Loucy (cell line): ENCODE data around the gene IRS1.

ENCODE experiments used
- H2AFZ ChIP-seq: fragments of 200-600 bp; sonication (generic); 2 replicates; pipeline ENCODE4 v1.6.0; 2016; ENCODE audit warnings: antibody characterized with exemption, mild to moderate bottlenecking, low read length, moderate library complexity
- H3F3A ChIP-seq: fragments of 200-600 bp; 2 replicates; pipeline ENCODE4 v1.6.0; 2016; ENCODE audit warnings: antibody characterized with exemption, low read depth, mild to moderate bottlenecking
- H3K27me3 ChIP-seq: fragments of 200-600 bp; sonication (generic); 2 replicates; pipeline ENCODE4 v1.6.1; 2014; ENCODE audit warnings: low read length, mild to moderate bottlenecking; ENCODE audit not compliant: insufficient read depth, poor library complexity, severe bottlenecking
- H3K36me3 ChIP-seq: fragments of 200-600 bp; sonication (generic); 2 replicates; pipeline ENCODE4 v1.6.1; 2016; ENCODE audit warnings: low read length; ENCODE audit not compliant: insufficient read depth
- H3K4me1 ChIP-seq: fragments of 200-600 bp; sonication (generic); 2 replicates; pipeline ENCODE4 v1.5.1; 2014; ENCODE audit warnings: low read length, mild to moderate bottlenecking; ENCODE audit not compliant: insufficient read depth, poor library complexity, severe bottlenecking
- H3K4me2 ChIP-seq: fragments of 200-600 bp; sonication (generic); 2 replicates; pipeline ENCODE4 v1.6.0; 2014; ENCODE audit warnings: antibody characterized with exemption, low read length, low read depth, mild to moderate bottlenecking; ENCODE audit not compliant: poor library complexity, severe bottlenecking
- H3K4me3 ChIP-seq: fragments of 200-600 bp; sonication (generic); 2 replicates; pipeline ENCODE4 v1.5.1; 2014; ENCODE audit warnings: low read length, mild to moderate bottlenecking, mixed read lengths; ENCODE audit not compliant: poor library complexity, severe bottlenecking
- H3K79me2 ChIP-seq: fragments of 200-600 bp; sonication (generic); 2 replicates; pipeline ENCODE4 v1.6.1; 2014; ENCODE audit warnings: low read length; ENCODE audit not compliant: insufficient read depth
- H3K9ac ChIP-seq: fragments of 200-600 bp; sonication (generic); 2 replicates; pipeline ENCODE4 v1.6.0; 2014; ENCODE audit warnings: mild to moderate bottlenecking, low read depth, low read length, moderate library complexity; ENCODE audit not compliant: poor library complexity, severe bottlenecking
- H3K9me2 ChIP-seq: fragments of 200-600 bp; sonication (generic); replicated peaks from 2 replicates; pipeline ENCODE4 v1.6.1; 2016; ENCODE audit warnings: low read depth, low read length, mixed read lengths
- H3K9me3 ChIP-seq: fragments of 200-600 bp; sonication (generic); 2 replicates; pipeline ENCODE4 v1.6.1; 2014; ENCODE audit warnings: mild to moderate bottlenecking, antibody characterized with exemption, low read length, low read depth; ENCODE audit not compliant: insufficient read depth
- H4K20me1 ChIP-seq: fragments of 200-600 bp; sonication (generic); 2 replicates; pipeline ENCODE4 v1.6.0; 2014; ENCODE audit warnings: antibody characterized with exemption, low read length, mild to moderate bottlenecking; ENCODE audit not compliant: insufficient read depth, poor library complexity, severe bottlenecking
- EZH2phosphoT487 ChIP-seq: fragments of 200-600 bp; IDR thresholded peaks from 2 replicates; pipeline ENCODE4 v1.6.1; 2018; ENCODE audit warnings: antibody characterized with exemption, mild to moderate bottlenecking, moderate library complexity, borderline replicate concordance
- TF ChIP-seq, protein P1 (sequence below): fragments of 200-600 bp; sonication (generic); conservative IDR thresholded peaks from 2 replicates; pipeline ENCODE4 v1.5.1; 2014; ENCODE audit warnings: mild to moderate bottlenecking, antibody characterized with exemption, low read length

The IRS1 gene

DNA sequence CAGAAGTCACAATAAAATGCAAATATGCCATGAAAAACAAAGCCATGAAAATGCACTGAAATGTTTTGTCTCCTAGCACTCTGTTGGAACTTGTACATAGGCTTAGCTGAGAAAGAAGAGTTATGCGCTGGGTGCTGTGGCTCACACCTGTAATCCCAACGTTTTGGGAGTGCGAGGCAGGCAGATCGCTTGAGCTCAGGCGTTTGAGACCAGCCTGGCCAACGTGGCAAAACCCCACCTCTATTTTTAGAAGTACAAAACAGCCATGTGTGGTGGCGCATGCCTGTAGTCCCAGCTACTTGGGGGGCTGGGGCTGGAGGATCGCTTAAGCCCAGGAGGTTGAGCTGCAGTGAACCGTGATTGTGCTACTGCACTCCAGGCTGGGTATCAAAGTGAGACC is 39.9 kb downstream of the IRS1 start:
- Histone ChIP-seq H3K9ac (no peak overlapping the region), H3K9me3 (no peaks in the 10 kb centered on the region), H3F3A (no peaks in the 10 kb centered on the region), H3K4me3 (no peak overlapping the region), H3K79me2 (no peaks in the 10 kb centered on the region), H3K27me3 (no peaks in the 10 kb centered on the region), H3K9me2 (no peaks in the 10 kb centered on the region), H2AFZ (no peak overlapping the region), H4K20me1 (no peaks in the 10 kb centered on the region), H3K4me1 (no peaks in the 10 kb centered on the region), H3K36me3 (no peaks in the 10 kb centered on the region), H3K4me2 (no peak overlapping the region)
- TF ChIP-seq, protein P1, sequence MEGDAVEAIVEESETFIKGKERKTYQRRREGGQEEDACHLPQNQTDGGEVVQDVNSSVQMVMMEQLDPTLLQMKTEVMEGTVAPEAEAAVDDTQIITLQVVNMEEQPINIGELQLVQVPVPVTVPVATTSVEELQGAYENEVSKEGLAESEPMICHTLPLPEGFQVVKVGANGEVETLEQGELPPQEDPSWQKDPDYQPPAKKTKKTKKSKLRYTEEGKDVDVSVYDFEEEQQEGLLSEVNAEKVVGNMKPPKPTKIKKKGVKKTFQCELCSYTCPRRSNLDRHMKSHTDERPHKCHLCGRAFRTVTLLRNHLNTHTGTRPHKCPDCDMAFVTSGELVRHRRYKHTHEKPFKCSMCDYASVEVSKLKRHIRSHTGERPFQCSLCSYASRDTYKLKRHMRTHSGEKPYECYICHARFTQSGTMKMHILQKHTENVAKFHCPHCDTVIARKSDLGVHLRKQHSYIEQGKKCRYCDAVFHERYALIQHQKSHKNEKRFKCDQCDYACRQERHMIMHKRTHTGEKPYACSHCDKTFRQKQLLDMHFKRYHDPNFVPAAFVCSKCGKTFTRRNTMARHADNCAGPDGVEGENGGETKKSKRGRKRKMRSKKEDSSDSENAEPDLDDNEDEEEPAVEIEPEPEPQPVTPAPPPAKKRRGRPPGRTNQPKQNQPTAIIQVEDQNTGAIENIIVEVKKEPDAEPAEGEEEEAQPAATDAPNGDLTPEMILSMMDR, result no peak
- no peak for TF ChIP-seq EZH2phosphoT487

DNA sequence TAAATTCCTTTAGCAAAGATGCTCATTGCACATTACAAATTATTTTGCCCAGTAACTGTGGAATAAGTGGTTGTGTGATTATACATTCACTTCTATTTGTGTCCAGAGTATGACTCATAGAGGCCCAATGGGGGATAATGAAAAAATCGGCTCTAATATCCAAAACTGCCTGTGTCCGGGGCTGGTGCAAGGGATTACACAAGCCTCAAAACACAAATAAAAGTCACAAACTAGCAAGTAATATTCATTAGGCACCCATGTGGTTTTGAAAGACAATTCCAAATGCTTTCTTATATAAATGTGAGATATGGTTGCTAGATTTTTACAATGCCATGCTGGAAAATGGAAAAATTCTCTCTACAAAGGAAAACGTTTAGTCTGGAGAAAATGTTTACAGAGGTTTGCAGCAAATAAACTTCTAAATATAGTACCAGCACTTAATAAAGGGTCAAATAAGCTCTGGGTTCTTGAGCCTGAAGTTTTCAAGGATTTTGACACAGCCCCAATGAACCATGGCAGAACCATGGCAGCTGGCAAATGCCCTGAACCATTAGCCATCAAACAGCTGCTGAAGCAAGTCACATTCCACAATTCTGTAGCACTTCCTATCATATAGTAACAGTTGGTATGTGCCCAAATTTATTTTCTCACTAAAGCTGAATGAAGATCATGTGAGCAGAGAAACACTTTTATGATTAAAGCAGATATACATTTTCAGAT is 40.5 kb downstream of the IRS1 start:
- TF ChIP-seq, protein P1, result no peak
- TF ChIP-seq EZH2phosphoT487, result no peak
- no peaks in the 10 kb centered on the region for H3K9me2 ChIP-seq
- no peaks in the 10 kb centered on the region for H3K4me1 ChIP-seq
- no peaks in the 10 kb centered on the region for H3F3A ChIP-seq
- no peaks in the 10 kb centered on the region for H4K20me1 ChIP-seq
- no peak overlapping the region for H3K4me2 ChIP-seq
- no peaks in the 10 kb centered on the region for H3K9me3 ChIP-seq
- H3K79me2 ChIP-seq, result no peaks in the 10 kb centered on the region
- H3K36me3 ChIP-seq, result no peaks in the 10 kb centered on the region
- H3K9ac ChIP-seq, result no peak overlapping the region
- H3K4me3 ChIP-seq, result no peak overlapping the region
- H2AFZ ChIP-seq, result no peak overlapping the region
- H3K27me3 ChIP-seq, result no peaks in the 10 kb centered on the region

DNA sequence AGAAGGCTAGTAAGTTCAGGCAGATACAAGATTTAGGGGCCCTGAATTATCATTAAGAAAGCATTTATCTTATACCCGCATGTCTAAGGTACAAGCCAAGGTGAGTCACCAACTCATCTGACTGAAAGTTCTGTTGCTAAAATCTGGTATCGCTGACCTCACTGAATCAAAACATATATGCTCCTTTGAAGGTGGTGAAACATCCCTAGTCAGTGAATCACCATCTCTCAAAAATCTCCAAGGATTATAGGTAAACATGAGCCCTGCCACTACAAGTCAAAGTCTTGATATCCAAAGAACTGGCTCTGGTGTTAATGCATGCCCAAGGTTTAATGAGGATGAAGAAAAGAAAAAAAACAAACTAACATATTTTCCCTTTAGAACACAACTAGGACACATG is 43.5 kb downstream of the IRS1 start:
- no peaks in the 10 kb centered on the region for H3K9me2 ChIP-seq
- H3K9ac ChIP-seq, result no peak overlapping the region
- no peaks in the 10 kb centered on the region for H3K27me3 ChIP-seq
- no peaks in the 10 kb centered on the region for H3K9me3 ChIP-seq
- H3K4me1 ChIP-seq, result no peaks in the 10 kb centered on the region
- H2AFZ ChIP-seq, result no peak overlapping the region
- H3K4me3 ChIP-seq, result no peak overlapping the region
- no peaks in the 10 kb centered on the region for H3K36me3 ChIP-seq
- no peak for TF ChIP-seq EZH2phosphoT487
- TF ChIP-seq, protein P1, result no peak
- no peak overlapping the region for H3K4me2 ChIP-seq
- H4K20me1 ChIP-seq, result no peaks in the 10 kb centered on the region
- no peaks in the 10 kb centered on the region for H3F3A ChIP-seq
- no peaks in the 10 kb centered on the region for H3K79me2 ChIP-seq
